ENCODE data around the gene PSMF1. TPM values are rescaled to one million over a fixed set of nuclear protein-coding genes. Genes with fewer than 3 reads are reported as not detected.

The PSMF1 gene
- total RNA-seq, 1 donor from 2014 or later: 130 TPM

- ATAC-seq (peak; percentile 60), DNase-seq (peak; percentile 37)
- intact Hi-C loops (cut with micrococcal nuclease): no loop called here
Measured at GRCh38 chr20:1185316-1185741, 66.9 kb downstream of the PSMF1 start.

GRCh38 chr20:1185790-1186334 is 67.5 kb downstream of the PSMF1 start:
- ATAC-seq (peak; percentile 81), DNase-seq (peak; percentile 66)
- intact Hi-C loops (cut with micrococcal nuclease): no loop called here

- intact Hi-C loops (cut with micrococcal nuclease): no loop called here
- DNase-seq (no peak), ATAC-seq (no peak)
Measured at GRCh38 chr20:1186367-1186991, 68.1 kb downstream of the PSMF1 start.

GRCh38 chr20:1187605-1188171 is 69.3 kb downstream of the PSMF1 start:
- ATAC-seq (no peak), DNase-seq (no peak)
- intact Hi-C loops (cut with micrococcal nuclease): no loop called here

- DNase-seq (no peak), ATAC-seq (no peak)
- intact Hi-C loops (cut with micrococcal nuclease): no loop called here
Measured at GRCh38 chr20:1188347-1188746, 69.9 kb downstream of the PSMF1 start.

- ATAC-seq (no peak), DNase-seq (no peak)
- intact Hi-C loops (cut with micrococcal nuclease): no loop called here
Measured at GRCh38 chr20:1189827-1190226, 71.4 kb downstream of the PSMF1 start.

- no peak for ATAC-seq
- no peak for DNase-seq
- intact Hi-C loops (cut with micrococcal nuclease): no loop called here
Measured at GRCh38 chr20:1190847-1191246, 72.4 kb downstream of the PSMF1 start.

GRCh38 chr20:1191299-1191698 is 72.9 kb downstream of the PSMF1 start:
- ATAC-seq: no peak
- intact Hi-C loops (cut with micrococcal nuclease): no loop called here
- DNase-seq: no peak

GRCh38 chr20:1195226-1195625 is 76.8 kb downstream of the PSMF1 start:
- no peak for DNase-seq
- ATAC-seq: no peak
- intact Hi-C loops (cut with micrococcal nuclease): no loop called here

- DNase-seq (no peak), ATAC-seq (no peak)
- intact Hi-C loops (cut with micrococcal nuclease): no loop called here
Measured at GRCh38 chr20:1196634-1197033, 78.2 kb downstream of the PSMF1 start.

GRCh38 chr20:1197801-1198200 is 79.4 kb downstream of the PSMF1 start:
- no peak for ATAC-seq
- DNase-seq: no peak
- intact Hi-C loops (cut with micrococcal nuclease): no loop called here

GRCh38 chr20:1198751-1199150 is 80.3 kb downstream of the PSMF1 start:
- ATAC-seq (no peak), DNase-seq (no peak)
- intact Hi-C loops (cut with micrococcal nuclease): no loop called here

GRCh38 chr20:1199212-1199873 is 80.9 kb downstream of the PSMF1 start:
- intact Hi-C loops (cut with micrococcal nuclease): no loop called here

GRCh38 chr20:1199964-1200363 is 81.6 kb downstream of the PSMF1 start:
- intact Hi-C loops (cut with micrococcal nuclease): no loop called here
- no peak for DNase-seq
- ATAC-seq: no peak

More at GRCh38 chr20:1199212-1199873, 80.9 kb downstream of the PSMF1 start:
- no peak for DNase-seq
- no peak for ATAC-seq

GRCh38 chr20:1202762-1203504 is 84.5 kb downstream of the PSMF1 start, which contains the start of gene C20orf202:
TSS of gene C20orf202 (plus strand) at chr20:1203454. CDS start at chr20:1203586, 132 bp downstream.
- DNase-seq: no peak
- intact Hi-C loops (cut with micrococcal nuclease): no loop called here
- ATAC-seq: no peak

- DNase-seq: no peak
- intact Hi-C loops (cut with micrococcal nuclease): no loop called here
- ATAC-seq: no peak
Measured at GRCh38 chr20:1203630-1204029, 85.2 kb downstream of the PSMF1 start.

GRCh38 chr20:1204113-1204512 is 85.7 kb downstream of the PSMF1 start:
- DNase-seq (no peak), ATAC-seq (peak; percentile 35)
- intact Hi-C loops (cut with micrococcal nuclease): no loop called here

GRCh38 chr20:1204576-1204975 is 86.2 kb downstream of the PSMF1 start:
- peak; percentile 38 for DNase-seq
- intact Hi-C loops (cut with micrococcal nuclease): no loop called here

GRCh38 chr20:1205802-1206201 is 87.4 kb downstream of the PSMF1 start:
- ATAC-seq (no peak), DNase-seq (no peak)
- intact Hi-C loops (cut with micrococcal nuclease): no loop called here

More at GRCh38 chr20:1204576-1204975, 86.2 kb downstream of the PSMF1 start:
- ATAC-seq: peak; percentile 73

Measured in left ventricle myocardium superior (tissue), 1 donor.